Measurements from ENCODE around the gene PLCB3. TPM values are rescaled to one million over a fixed set of nuclear protein-coding genes. Genes with fewer than 3 reads are reported as not detected.

The PLCB3 gene
- total and polyA plus RNA-seq, 10 of the 15 experiments (the other 5 are each of a cell fraction or from before 2014, with no cell fraction given) = 0.03 to 10.3 (median 3.3) TPM

DNA sequence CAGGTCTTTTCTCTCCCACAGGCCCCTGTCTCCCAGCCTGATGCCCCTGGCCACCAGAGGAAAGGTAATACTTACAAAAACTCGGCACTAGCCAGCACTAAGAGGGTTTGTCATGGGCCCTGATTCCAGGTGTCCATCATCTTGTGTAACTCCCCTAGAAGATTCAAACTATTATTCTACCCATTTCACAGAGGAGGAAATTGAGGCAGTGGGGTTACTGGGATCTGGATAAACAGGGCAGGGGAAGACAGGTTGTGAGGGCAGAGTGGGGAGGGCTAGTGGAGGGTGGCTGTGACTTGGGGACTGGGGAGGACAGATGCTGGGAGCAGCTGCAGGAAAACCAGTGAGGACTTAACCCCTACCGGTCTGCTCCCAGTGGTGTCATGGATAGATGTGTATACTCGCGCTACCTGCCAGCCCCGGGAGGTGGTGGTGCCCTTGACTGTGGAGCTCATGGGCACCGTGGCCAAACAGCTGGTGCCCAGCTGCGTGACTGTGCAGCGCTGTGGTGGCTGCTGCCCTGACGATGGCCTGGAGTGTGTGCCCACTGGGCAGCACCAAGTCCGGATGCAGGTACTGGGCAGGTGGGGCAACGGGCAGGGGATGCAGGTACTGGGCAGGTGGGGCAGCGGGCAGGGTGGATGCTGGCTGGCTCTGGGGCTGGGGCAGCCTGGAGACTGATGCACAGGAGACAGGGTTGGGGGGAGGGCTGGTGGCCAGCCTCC is 15.7 kb upstream of the PLCB3 start:
- H3K4me2 ChIP-seq (ENCODE audit: control insufficient read depth, insufficient read depth) = peak overlapping the region; percentile 83
- no peak overlapping the region for H2AFZ ChIP-seq (ENCODE audit: control insufficient read depth, low read depth, low read length)
- TF ChIP-seq, protein P1, sequence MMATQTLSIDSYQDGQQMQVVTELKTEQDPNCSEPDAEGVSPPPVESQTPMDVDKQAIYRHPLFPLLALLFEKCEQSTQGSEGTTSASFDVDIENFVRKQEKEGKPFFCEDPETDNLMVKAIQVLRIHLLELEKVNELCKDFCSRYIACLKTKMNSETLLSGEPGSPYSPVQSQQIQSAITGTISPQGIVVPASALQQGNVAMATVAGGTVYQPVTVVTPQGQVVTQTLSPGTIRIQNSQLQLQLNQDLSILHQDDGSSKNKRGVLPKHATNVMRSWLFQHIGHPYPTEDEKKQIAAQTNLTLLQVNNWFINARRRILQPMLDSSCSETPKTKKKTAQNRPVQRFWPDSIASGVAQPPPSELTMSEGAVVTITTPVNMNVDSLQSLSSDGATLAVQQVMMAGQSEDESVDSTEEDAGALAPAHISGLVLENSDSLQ (IDR thresholded peaks at IDR 0.05) = peak; percentile 50; the same call in 1 of the 2 replicates
- TF ChIP-seq ZZZ3 (IDR thresholded peaks at IDR 0.05; ENCODE audit: control insufficient read depth, insufficient read length, low read depth) = no peak
- RAD21 ChIA-PET (ENCODE audit: unreplicated experiment) = no interaction called here
- peaks cover 55% of the 10 kb centered on the region for H3K4me1 ChIP-seq (ENCODE audit: control insufficient read depth, insufficient read depth, low read length)
- H3K79me2 ChIP-seq (ENCODE audit: control insufficient read depth, insufficient read depth, low read length) = peaks cover 14% of the 10 kb centered on the region
- DNase-seq (ENCODE audit: low read depth, low spot score) = no peak
- no peaks in the 10 kb centered on the region for H4K20me1 ChIP-seq (ENCODE audit: control insufficient read depth, insufficient read depth)
- 85% methylated on average over 11 of the region's 12 CpGs for WGBS (ENCODE audit: insufficient coverage, insufficient replicate concordance, low lambda C conversion rate, missing lambda C conversion rate)
- in situ Hi-C loops (cut with MboI) (loop anchor here (25.0 kb wide), 1 partner anchor 1627 kb away; the partner anchor contains the start of genes CFL1, EFEMP2 and MUS81), intact Hi-C loops (cut with micrococcal nuclease; ENCODE audit: unreplicated experiment) (no loop called here)
- H3K27ac ChIP-seq (ENCODE audit: control insufficient read depth, insufficient read depth) = 0 out of 2 replicates have a peak overlapping the region, but pooled peaks have one; percentile 33
- FAIRE-seq = no peak
- SMC1A ChIA-PET (ENCODE audit: uncharacterized antibody, unreplicated experiment) = interaction anchor here (0.9 to 1.2 kb wide), 2 partner anchors 9 to 29 kb away, joined by 3 read pairs; partner anchors contain the start of gene FERMT3
- ATAC-seq = no peak
- peaks cover 0 to 5% of the 10 kb centered on the region in 2 experiments; a peak in 2 of 4 replicates for H3K36me3 ChIP-seq (ENCODE audit: control insufficient read depth in 2 of 2, insufficient read depth in 2 of 2, low read length in 1 of 2)
- POLR2A ChIA-PET = interaction anchor here (0.9 to 1.7 kb wide), 3 partner anchors 22 to 30 kb away, joined by 4 to 7 read pairs (median 4); partner anchors contain the start of gene FERMT3
- CTCF ChIA-PET = interaction anchor here (0.6 kb wide), 1 partner anchor 44 kb away, joined by 3 read pairs; no protein-coding TSS in a partner anchor
- H3K4me3 ChIP-seq = peak overlapping the region; percentile 97
- TSS peak; percentile 58 for BruUV-seq (replicated peaks)
- no peaks in the 10 kb centered on the region for H3K9me3 ChIP-seq (replicated peaks; ENCODE audit: control insufficient read depth, insufficient read depth, low read length)
- no peaks in the 10 kb centered on the region for H3K27me3 ChIP-seq (replicated peaks in 1 of 2; ENCODE audit: control insufficient read depth in 2 of 2, insufficient read depth in 2 of 2, low read length in 1 of 2)
- peak overlapping the region; percentile 47 for H3K9ac ChIP-seq (ENCODE audit: control insufficient read depth, insufficient read depth, low read length)

DNA sequence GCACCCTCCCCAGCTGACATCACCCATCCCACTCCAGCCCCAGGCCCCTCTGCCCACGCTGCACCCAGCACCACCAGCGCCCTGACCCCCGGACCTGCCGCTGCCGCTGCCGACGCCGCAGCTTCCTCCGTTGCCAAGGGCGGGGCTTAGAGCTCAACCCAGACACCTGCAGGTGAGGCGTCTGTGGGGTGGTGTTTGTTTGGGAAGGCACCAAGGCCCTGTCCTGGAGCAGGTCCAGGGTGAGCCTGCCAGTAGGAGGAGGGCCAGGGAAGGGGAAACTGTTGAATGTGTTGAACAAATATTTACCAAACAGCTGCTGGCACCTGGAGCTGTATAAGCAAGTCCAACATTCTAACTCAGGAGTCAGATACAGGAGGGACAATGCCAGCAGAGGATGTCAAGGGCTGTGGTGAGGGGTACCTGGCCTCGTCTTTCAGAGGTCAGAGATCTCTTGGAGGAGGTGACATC is 13.8 kb upstream of the PLCB3 start:
- peaks cover 0 to 5% of the 10 kb centered on the region in 2 experiments; a peak in 2 of 4 replicates for H3K36me3 ChIP-seq (ENCODE audit: control insufficient read depth in 2 of 2, insufficient read depth in 2 of 2, low read length in 1 of 2)
- in situ Hi-C loops (cut with MboI) (loop anchor here (25.0 kb wide), 1 partner anchor 1625 kb away; the partner anchor contains the start of genes CFL1, EFEMP2 and MUS81), intact Hi-C loops (cut with micrococcal nuclease; ENCODE audit: unreplicated experiment) (no loop called here)
- POLR2A ChIA-PET = interaction anchor here (0.9 to 3.0 kb wide), 3 partner anchors 21 to 33 kb away, joined by 3 to 21 read pairs (median 4); partner anchors contain the start of gene FERMT3
- 97% methylated on average over 12 of the region's 12 CpGs for WGBS (ENCODE audit: insufficient coverage, insufficient replicate concordance, low lambda C conversion rate, missing lambda C conversion rate)
- FAIRE-seq (no peak), DNase-seq (ENCODE audit: low read depth, low spot score) (no peak), ATAC-seq (no peak)
- no peaks in the 10 kb centered on the region for H3K9me3 ChIP-seq (replicated peaks; ENCODE audit: control insufficient read depth, insufficient read depth, low read length)
- no peak for TF ChIP-seq NR2C1 (IDR thresholded peaks at IDR 0.05)
- RAD21 ChIA-PET (ENCODE audit: unreplicated experiment) = interaction anchor here (1.0 kb wide), 2 partner anchors 9 to 32 kb away, joined by 3 read pairs; partner anchors contain the start of gene PPP1R14B
- SMC1A ChIA-PET (ENCODE audit: uncharacterized antibody, unreplicated experiment) = no interaction called here
- H3K4me1 ChIP-seq (ENCODE audit: control insufficient read depth, insufficient read depth, low read length) = peaks cover 46% of the 10 kb centered on the region
- H2AFZ ChIP-seq (ENCODE audit: control insufficient read depth, low read depth, low read length) = no peak overlapping the region
- peaks cover 21% of the 10 kb centered on the region for H3K79me2 ChIP-seq (ENCODE audit: control insufficient read depth, insufficient read depth, low read length)
- H3K27me3 ChIP-seq (replicated peaks in 1 of 2; ENCODE audit: control insufficient read depth in 2 of 2, insufficient read depth in 2 of 2, low read length in 1 of 2) = no peaks in the 10 kb centered on the region
- BruUV-seq (replicated peaks) = no TSS peak
- H3K27ac ChIP-seq (ENCODE audit: control insufficient read depth, insufficient read depth) = no peak overlapping the region; the same call in 1 of the 2 replicates
- no peaks in the 10 kb centered on the region for H4K20me1 ChIP-seq (ENCODE audit: control insufficient read depth, insufficient read depth)
- no peak overlapping the region; the same call in 1 of the 2 replicates for H3K4me2 ChIP-seq (ENCODE audit: control insufficient read depth, insufficient read depth)
- CTCF ChIA-PET = interaction anchor here (1.3 to 1.7 kb wide), 3 partner anchors 13 to 67 kb away, joined by 5 to 7 read pairs (median 5); partner anchors contain the start of gene ESRRA
- no peak overlapping the region for H3K4me3 ChIP-seq
- no peak overlapping the region; the same call in 1 of the 2 replicates for H3K9ac ChIP-seq (ENCODE audit: control insufficient read depth, insufficient read depth, low read length)
